PC-9 (cell line): Measurements from ENCODE around the gene ZNF628. TPM values are rescaled to one million over a fixed set of nuclear protein-coding genes. Genes with fewer than 3 reads are reported as not detected.

Experiments used
- BruUV-seq: library from RNA; stranded (reverse); fragments of 400-500 nt; replicated peaks from 2 replicates; lab custom pipeline; 2021; lab: Mats Ljungman, UMichigan
- CTCF ChIA-PET: fragments of 300-600 bp; sonication (Branson Sonifier 250); formaldehyde crosslinking; loops from one replicate; lab custom pipeline; 2022; ENCODE audit warnings: antibody characterized with exemption; lab: Charles Lee
- POLR2A ChIA-PET: fragments of 300-600 bp; sonication (Branson Sonifier 250); formaldehyde crosslinking; loops from one replicate; lab custom pipeline; 2022; ENCODE audit warnings: antibody characterized with exemption; ENCODE audit not compliant: unreplicated experiment; lab: Charles Lee
- DNase-seq, 2 experiments: peaks; one replicate each; pipeline versions ENCODE4 v3.0.0 to v3.0.0-alpha.2; 2015 to 2022; ENCODE audit warnings: mixed read lengths in 1 of 2
- H2AFZ ChIP-seq: fragments of 200-600 bp; sonication (generic); 2 replicates; pipeline ENCODE4 v1.8.1; 2017; ENCODE audit warnings: antibody characterized with exemption
- H3F3A ChIP-seq: fragments of 200-600 bp; sonication (generic); 2 replicates; pipeline ENCODE4 v1.8.1; 2017; ENCODE audit warnings: antibody characterized with exemption, mild to moderate bottlenecking, low read depth; ENCODE audit not compliant: insufficient read depth
- H3K27ac ChIP-seq: fragments of 200-600 bp; sonication (generic); 2 replicates; pipeline ENCODE4 v1.6.1; 2016; ENCODE audit warnings: mixed run types
- H3K27me3 ChIP-seq: fragments of 200-600 bp; sonication (generic); 2 replicates; pipeline ENCODE4 v1.6.1; 2016; ENCODE audit warnings: low read depth, mixed run types; ENCODE audit not compliant: insufficient read depth
- H3K36me3 ChIP-seq: fragments of 200-600 bp; sonication (generic); 2 replicates; pipeline ENCODE4 v1.6.1; 2016; ENCODE audit warnings: low read depth, mixed run types
- H3K4me1 ChIP-seq: fragments of 200-600 bp; sonication (generic); replicated peaks from 2 replicates; pipeline ENCODE4 v1.6.1; 2016; ENCODE audit warnings: mixed run types; ENCODE audit not compliant: insufficient read depth
- H3K4me2 ChIP-seq: fragments of 200-600 bp; sonication (generic); 2 replicates; pipeline ENCODE4 v1.6.1; 2017; ENCODE audit warnings: mixed run types
- H3K4me3 ChIP-seq: fragments of 200-600 bp; sonication (generic); 2 replicates; pipeline ENCODE4 v1.6.1; 2016; ENCODE audit warnings: mixed run types
- H3K79me2 ChIP-seq: fragments of 200-600 bp; sonication (generic); 2 replicates; pipeline ENCODE4 v1.6.1; 2017; ENCODE audit warnings: low read depth, mixed run types
- H3K9me2 ChIP-seq: fragments of 200-600 bp; sonication (generic); 2 replicates; pipeline ENCODE4 v1.8.1; 2017; ENCODE audit warnings: mild to moderate bottlenecking; ENCODE audit not compliant: insufficient read depth
- H3K9me3 ChIP-seq: fragments of 200-600 bp; sonication (generic); 2 replicates; pipeline ENCODE4 v1.8.1; 2016; ENCODE audit warnings: low read depth; ENCODE audit not compliant: insufficient read depth
- H4K20me1 ChIP-seq: fragments of 200-600 bp; sonication (generic); 2 replicates; pipeline ENCODE4 v1.8.1; 2017; ENCODE audit not compliant: insufficient read depth
- EZH2 ChIP-seq: fragments of 200-600 bp; sonication (generic); IDR thresholded peaks from 2 replicates; pipeline ENCODE4 v1.8.0; 2017; ENCODE audit warnings: antibody characterized with exemption, low read depth
- intact Hi-C: fragments of 100-400 bp; cut with micrococcal nuclease; formaldehyde crosslinking; loops from one replicate; pipeline ENCODE4 v1.10.0; 2022; ENCODE audit not compliant: unreplicated experiment
- total RNA-seq: library from RNA; stranded (reverse); gene quantifications from 2 replicates; pipeline ENCODE4 v1.2.3, GENCODE V29; 2021
- TF ChIP-seq, protein P1 (sequence below): fragments of 200-600 bp; sonication (generic); conservative IDR thresholded peaks from 2 replicates; pipeline ENCODE4 v1.6.1; 2017; ENCODE audit warnings: mixed run types, antibody characterized with exemption, mild to moderate bottlenecking, moderate library complexity

ZNF628 gene
- total RNA-seq, 1 experiment from 2014 or later, result 19.3 TPM

DNA sequence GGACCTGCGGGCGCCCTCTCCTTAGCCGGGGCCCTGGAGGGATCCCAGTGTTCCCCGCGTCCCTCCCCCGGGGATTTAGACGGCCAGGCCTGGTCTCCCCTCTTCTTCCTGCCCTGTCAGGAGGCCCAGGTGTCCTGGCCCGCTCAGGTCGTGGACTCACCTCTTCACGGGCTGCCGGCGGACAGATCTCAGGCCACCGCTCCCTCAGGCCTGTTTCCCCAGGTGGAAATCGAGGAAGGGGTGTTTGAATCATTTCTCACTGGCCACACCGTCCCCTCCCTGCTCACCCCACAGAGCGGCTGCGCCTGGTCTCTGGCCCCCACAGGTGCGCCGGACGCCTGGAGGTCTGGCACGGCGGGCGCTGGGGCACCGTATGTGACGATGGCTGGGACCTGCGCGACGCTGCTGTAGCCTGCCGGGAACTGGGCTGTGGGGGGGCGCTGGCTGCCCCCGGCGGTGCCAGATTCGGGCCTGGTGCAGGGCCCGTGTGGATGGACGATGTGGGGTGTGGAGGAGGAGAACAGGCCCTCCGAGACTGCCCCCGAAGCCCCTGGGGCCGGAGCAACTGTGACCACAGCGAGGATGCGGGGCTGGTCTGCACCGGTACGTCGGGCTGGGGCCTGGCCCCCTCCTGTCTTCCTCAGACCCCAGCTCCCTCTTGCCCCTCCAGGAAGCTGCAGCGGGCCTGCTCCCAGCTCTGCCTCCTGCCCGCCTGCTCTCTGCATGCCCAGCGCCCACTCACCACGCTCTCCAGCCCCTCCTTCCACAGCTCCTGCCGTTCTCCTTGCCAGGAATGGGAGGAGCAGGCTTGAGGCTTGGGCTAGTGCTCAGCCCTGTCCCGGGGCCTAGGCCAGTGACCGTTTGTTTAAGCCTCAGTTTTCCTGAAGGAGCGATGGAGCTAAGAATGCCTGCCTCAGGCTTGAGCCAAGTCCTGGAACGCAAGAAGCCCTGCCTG is 14.3 kb downstream of the ZNF628 start:
- H3K9me3 ChIP-seq, result no peaks in the 10 kb centered on the region
- peaks cover 19% of the 10 kb centered on the region for H3K4me1 ChIP-seq
- H3K27me3 ChIP-seq, result peaks cover 3% of the 10 kb centered on the region; the same call in 1 of the 2 replicates
- intact Hi-C loops, result no loop called here
- H4K20me1 ChIP-seq, result no peaks in the 10 kb centered on the region
- TF ChIP-seq, protein P1, sequence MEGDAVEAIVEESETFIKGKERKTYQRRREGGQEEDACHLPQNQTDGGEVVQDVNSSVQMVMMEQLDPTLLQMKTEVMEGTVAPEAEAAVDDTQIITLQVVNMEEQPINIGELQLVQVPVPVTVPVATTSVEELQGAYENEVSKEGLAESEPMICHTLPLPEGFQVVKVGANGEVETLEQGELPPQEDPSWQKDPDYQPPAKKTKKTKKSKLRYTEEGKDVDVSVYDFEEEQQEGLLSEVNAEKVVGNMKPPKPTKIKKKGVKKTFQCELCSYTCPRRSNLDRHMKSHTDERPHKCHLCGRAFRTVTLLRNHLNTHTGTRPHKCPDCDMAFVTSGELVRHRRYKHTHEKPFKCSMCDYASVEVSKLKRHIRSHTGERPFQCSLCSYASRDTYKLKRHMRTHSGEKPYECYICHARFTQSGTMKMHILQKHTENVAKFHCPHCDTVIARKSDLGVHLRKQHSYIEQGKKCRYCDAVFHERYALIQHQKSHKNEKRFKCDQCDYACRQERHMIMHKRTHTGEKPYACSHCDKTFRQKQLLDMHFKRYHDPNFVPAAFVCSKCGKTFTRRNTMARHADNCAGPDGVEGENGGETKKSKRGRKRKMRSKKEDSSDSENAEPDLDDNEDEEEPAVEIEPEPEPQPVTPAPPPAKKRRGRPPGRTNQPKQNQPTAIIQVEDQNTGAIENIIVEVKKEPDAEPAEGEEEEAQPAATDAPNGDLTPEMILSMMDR, result no peak
- no peak overlapping the region for H3K4me3 ChIP-seq
- H3K9me2 ChIP-seq, result no peaks in the 10 kb centered on the region
- no peak overlapping the region for H2AFZ ChIP-seq
- no peaks in the 10 kb centered on the region for H3K36me3 ChIP-seq
- peaks cover 20% of the 10 kb centered on the region; the same call in 1 of the 2 replicates for H3F3A ChIP-seq
- H3K27ac ChIP-seq, result no peak overlapping the region
- no TSS peak for BruUV-seq
- no peak for DNase-seq
- ChIA-PET CTCF (no interaction called here), POLR2A (interaction anchor here (0.6 kb wide), 1 partner anchor 23 kb away, joined by 7 read pairs; no protein-coding TSS in a partner anchor)
- no peak overlapping the region for H3K4me2 ChIP-seq
- no peaks in the 10 kb centered on the region; the same call in 1 of the 2 replicates for H3K79me2 ChIP-seq

DNA sequence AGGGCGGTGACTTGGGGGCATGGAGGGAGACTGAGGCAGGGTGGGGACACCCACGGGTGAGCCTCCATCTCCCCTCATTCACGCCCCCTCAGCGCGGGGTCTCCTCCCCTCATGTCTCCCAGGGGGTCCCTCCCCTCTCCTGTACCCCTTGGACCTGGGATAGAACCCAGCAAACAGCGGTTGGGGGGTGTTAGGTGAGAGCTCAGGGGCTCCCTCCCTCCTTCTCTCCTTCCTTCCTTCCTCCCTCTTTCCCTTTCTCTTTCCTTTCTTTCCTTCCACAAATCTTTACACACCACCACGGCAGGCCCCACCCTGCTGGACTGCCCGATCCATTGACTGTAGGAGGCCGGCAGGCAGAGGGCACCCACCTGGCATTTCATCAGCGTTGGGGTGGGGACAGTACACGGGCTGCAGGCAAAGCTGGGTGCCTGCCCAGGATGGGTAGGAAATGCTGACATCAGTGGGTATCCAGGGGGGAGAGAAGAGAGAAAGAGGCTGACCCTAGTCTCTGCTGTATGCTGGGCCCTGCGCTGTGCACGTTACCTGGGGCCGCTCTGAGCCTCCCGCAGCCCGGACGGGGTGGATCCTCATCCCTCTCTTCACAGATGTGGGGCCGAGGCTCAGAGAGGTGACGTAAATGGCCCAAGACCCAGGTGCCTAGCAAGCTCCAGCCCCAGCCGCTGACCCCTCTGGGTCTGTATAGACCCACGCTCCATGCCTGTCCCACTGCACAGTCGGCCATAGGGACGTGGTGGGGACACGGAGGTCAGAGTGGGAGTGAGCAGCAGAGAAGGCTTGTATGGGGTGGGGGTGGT is 15.3 kb downstream of the ZNF628 start:
- Histone ChIP-seq H3K4me1 (peaks cover 26% of the 10 kb centered on the region), H3K79me2 (no peaks in the 10 kb centered on the region), H3K4me3 (no peak overlapping the region), H3K9me2 (no peaks in the 10 kb centered on the region), H3K9me3 (no peaks in the 10 kb centered on the region), H3K27me3 (peaks cover 3% of the 10 kb centered on the region; the same call in 1 of the 2 replicates), H3K27ac (no peak overlapping the region), H3K4me2 (no peak overlapping the region), H2AFZ (no peak overlapping the region), H4K20me1 (no peaks in the 10 kb centered on the region), H3K36me3 (no peaks in the 10 kb centered on the region), H3F3A (peaks cover 26% of the 10 kb centered on the region)
- intact Hi-C loops, result no loop called here
- TF ChIP-seq EZH2, result no peak
- TF ChIP-seq, protein P1, result no peak
- BruUV-seq, result no TSS peak
- ChIA-PET CTCF (no interaction called here), POLR2A (interaction anchor here (0.6 kb wide), 2 partner anchors 24 to 1246 kb away, joined by 3 to 7 read pairs; no protein-coding TSS in a partner anchor)
- DNase-seq, result no peak

DNA sequence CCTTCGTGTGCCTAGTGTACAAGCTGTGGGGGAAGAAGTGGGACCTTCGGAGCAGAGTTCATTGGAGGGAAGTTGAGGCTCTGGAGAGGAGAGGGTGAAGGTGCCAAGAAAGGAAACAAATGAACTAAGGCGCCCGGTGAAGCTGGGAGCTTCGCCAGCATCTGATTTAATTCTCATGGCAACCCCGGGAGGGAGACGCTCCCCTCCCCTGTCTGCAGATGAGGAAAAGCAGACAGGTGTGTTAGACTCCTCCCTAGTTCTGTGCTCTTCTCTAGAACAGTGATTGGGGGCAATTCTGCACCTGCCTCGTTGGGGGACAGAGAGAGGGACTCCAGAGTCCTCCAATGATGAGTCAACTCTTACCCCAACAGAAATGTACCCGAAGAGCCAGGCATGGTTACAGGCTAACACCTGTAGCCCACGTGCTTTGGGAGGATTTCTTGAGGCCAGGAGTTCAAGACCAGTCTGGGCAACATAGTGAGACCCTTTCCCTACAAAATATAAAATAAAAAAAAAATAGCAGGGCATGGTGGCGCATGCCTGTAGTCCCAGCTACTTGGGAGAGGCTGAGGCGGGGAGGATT is 16.0 kb downstream of the ZNF628 start:
- H4K20me1 ChIP-seq, result no peaks in the 10 kb centered on the region
- H3K4me3 ChIP-seq, result no peak overlapping the region
- H3K27me3 ChIP-seq, result peaks cover 3% of the 10 kb centered on the region; the same call in 1 of the 2 replicates
- no peaks in the 10 kb centered on the region for H3K79me2 ChIP-seq
- H3K4me2 ChIP-seq, result no peak overlapping the region
- no peak overlapping the region for H2AFZ ChIP-seq
- CTCF ChIA-PET, result no interaction called here
- no peaks in the 10 kb centered on the region for H3K9me2 ChIP-seq
- TF ChIP-seq EZH2, result no peak
- no peak for DNase-seq
- POLR2A ChIA-PET, result interaction anchor here (0.6 kb wide), 1 partner anchor 1246 kb away, joined by 3 read pairs; no protein-coding TSS in a partner anchor
- BruUV-seq, result no TSS peak
- H3F3A ChIP-seq, result peaks cover 19% of the 10 kb centered on the region
- peaks cover 19% of the 10 kb centered on the region for H3K4me1 ChIP-seq
- no peak overlapping the region for H3K27ac ChIP-seq
- no peaks in the 10 kb centered on the region for H3K36me3 ChIP-seq
- intact Hi-C loops, result no loop called here
- H3K9me3 ChIP-seq, result no peaks in the 10 kb centered on the region
